HepG2 (cell line): Measurements from ENCODE around the gene ADSS1. TPM values are rescaled to one million over a fixed set of nuclear protein-coding genes. Genes with fewer than 3 reads are reported as not detected.
A peak's percentile ranks its signal among the peaks of the same experiment; 100 is the strongest.

ENCODE experiments used
- ARHGAP35 ChIP-seq: sonication (generic); formaldehyde crosslinking; IDR thresholded peaks from 2 replicates; pipeline ENCODE4 v1.9.0; 2022; ENCODE audit warnings: mild to moderate bottlenecking, inconsistent platforms, moderate library complexity, missing genetic modification reagents, borderline replicate concordance
- ARNT2 ChIP-seq: sonication (generic); formaldehyde crosslinking; IDR thresholded peaks from 2 replicates; pipeline ENCODE4 v1.8.0; 2022; ENCODE audit warnings: mild to moderate bottlenecking, low read depth, missing genetic modification reagents, moderate library complexity
- FOXJ3 ChIP-seq: sonication (generic); formaldehyde crosslinking; IDR thresholded peaks from 2 replicates; pipeline ENCODE4 v1.4.0; 2020; ENCODE audit warnings: missing genetic modification reagents, mild to moderate bottlenecking, borderline replicate concordance
- GFI1 ChIP-seq: sonication (generic); formaldehyde crosslinking; IDR thresholded peaks from 2 replicates; pipeline ENCODE4 v1.5.0; 2020; ENCODE audit warnings: missing genetic modification reagents, mild to moderate bottlenecking, borderline replicate concordance
- HNF4A ChIP-seq: sonication (generic); formaldehyde crosslinking; IDR thresholded peaks from 2 replicates; pipeline ENCODE4 v1.4.0; 2020; ENCODE audit warnings: missing genetic modification reagents
- MATR3 ChIP-seq: sonication (generic); formaldehyde crosslinking; IDR thresholded peaks from 2 replicates; pipeline ENCODE4 v1.4.0; 2020; ENCODE audit warnings: missing genetic modification reagents
- NPAS2 ChIP-seq: sonication (generic); formaldehyde crosslinking; IDR thresholded peaks from 2 replicates; pipeline ENCODE4 v1.8.0; 2022; ENCODE audit warnings: mild to moderate bottlenecking, missing genetic modification reagents, borderline replicate concordance
- RBAK ChIP-seq: sonication (generic); formaldehyde crosslinking; IDR thresholded peaks from 2 replicates; pipeline ENCODE4 v1.5.1; 2020; ENCODE audit warnings: mild to moderate bottlenecking, missing genetic modification reagents
- SMYD3 ChIP-seq: sonication (generic); formaldehyde crosslinking; IDR thresholded peaks from 2 replicates; pipeline ENCODE4 v1.8.1; 2023; ENCODE audit warnings: mild to moderate bottlenecking, missing genetic modification reagents
- ZKSCAN8 ChIP-seq: IDR thresholded peaks from 2 replicates; pipeline ENCODE4 v1.6.1; 2016; ENCODE audit warnings: borderline replicate concordance, missing genetic modification reagents, missing compliant biosample characterization
- ZNF552 ChIP-seq: sonication (generic); formaldehyde crosslinking; IDR thresholded peaks from 2 replicates; pipeline ENCODE4 v1.9.0; 2022; ENCODE audit warnings: missing genetic modification reagents, mild to moderate bottlenecking, borderline replicate concordance
- ZNF737 ChIP-seq: sonication (generic); formaldehyde crosslinking; IDR thresholded peaks from 2 replicates; pipeline ENCODE4 v1.5.0; 2020; ENCODE audit warnings: missing genetic modification reagents, mild to moderate bottlenecking, borderline replicate concordance
- ZSCAN9 ChIP-seq: IDR thresholded peaks from 2 replicates; pipeline ENCODE4 v1.6.1; 2016; ENCODE audit warnings: borderline replicate concordance
- polyA plus RNA-seq, 8 experiments: library from polyadenylated mRNA; depleted of rRNA in 3 of 8; stranded (reverse) in 7 of 8; unstranded in 1 of 8; fragments of >200 nt; fragmentation: Illumina TruSeq in 4 of 8; extraction: Trizol in 4 of 8; gene quantifications; 2 replicates each; pipeline versions ENCODE4 v1.2.1 to v1.2.3, GENCODE V29; 2011 to 2016; ENCODE audit warnings: low read depth in 4 of 8, missing spikeins in 1 of 8, mixed read lengths in 1 of 8; ENCODE audit not compliant: insufficient read depth in 1 of 8
- total RNA-seq, 5 experiments: library from RNA; depleted of rRNA; stranded (reverse); fragments of >200 nt; fragmentation: Illumina TruSeq; extraction: Trizol; gene quantifications; 2 replicates each; pipeline ENCODE4 v1.2.3, GENCODE V29; 2016; ENCODE audit warnings: low read depth in 1 of 5
- TF ChIP-seq, protein P1 (sequence below): sonication (generic); formaldehyde crosslinking; IDR thresholded peaks from 2 replicates; pipeline ENCODE4 v1.4.0; 2020; ENCODE audit warnings: missing genetic modification reagents, borderline replicate concordance
- TF ChIP-seq, protein P2 (sequence below): sonication (generic); formaldehyde crosslinking; IDR thresholded peaks from 2 replicates; pipeline ENCODE4 v1.4.0; 2020; ENCODE audit warnings: missing genetic modification reagents
- TF ChIP-seq, protein P3 (sequence below): sonication (generic); formaldehyde crosslinking; IDR thresholded peaks from 2 replicates; pipeline ENCODE4 v1.4.0; 2020; ENCODE audit warnings: missing genetic modification reagents
- TF ChIP-seq, protein P4 (sequence below): sonication (generic); formaldehyde crosslinking; IDR thresholded peaks from 2 replicates; pipeline ENCODE4 v1.5.1; 2020; ENCODE audit warnings: mild to moderate bottlenecking, missing genetic modification reagents, moderate library complexity
- TF ChIP-seq, protein P5 (sequence below): sonication (generic); formaldehyde crosslinking; IDR thresholded peaks from 2 replicates; pipeline ENCODE4 v1.5.0; 2020; ENCODE audit warnings: mild to moderate bottlenecking, missing genetic modification reagents

Gene ADSS1
- total and polyA plus RNA-seq, 2 of the 13 experiments (the other 11 are each of a cell fraction or from before 2014, with no cell fraction given), result 1.0 to 36.7 TPM

DNA sequence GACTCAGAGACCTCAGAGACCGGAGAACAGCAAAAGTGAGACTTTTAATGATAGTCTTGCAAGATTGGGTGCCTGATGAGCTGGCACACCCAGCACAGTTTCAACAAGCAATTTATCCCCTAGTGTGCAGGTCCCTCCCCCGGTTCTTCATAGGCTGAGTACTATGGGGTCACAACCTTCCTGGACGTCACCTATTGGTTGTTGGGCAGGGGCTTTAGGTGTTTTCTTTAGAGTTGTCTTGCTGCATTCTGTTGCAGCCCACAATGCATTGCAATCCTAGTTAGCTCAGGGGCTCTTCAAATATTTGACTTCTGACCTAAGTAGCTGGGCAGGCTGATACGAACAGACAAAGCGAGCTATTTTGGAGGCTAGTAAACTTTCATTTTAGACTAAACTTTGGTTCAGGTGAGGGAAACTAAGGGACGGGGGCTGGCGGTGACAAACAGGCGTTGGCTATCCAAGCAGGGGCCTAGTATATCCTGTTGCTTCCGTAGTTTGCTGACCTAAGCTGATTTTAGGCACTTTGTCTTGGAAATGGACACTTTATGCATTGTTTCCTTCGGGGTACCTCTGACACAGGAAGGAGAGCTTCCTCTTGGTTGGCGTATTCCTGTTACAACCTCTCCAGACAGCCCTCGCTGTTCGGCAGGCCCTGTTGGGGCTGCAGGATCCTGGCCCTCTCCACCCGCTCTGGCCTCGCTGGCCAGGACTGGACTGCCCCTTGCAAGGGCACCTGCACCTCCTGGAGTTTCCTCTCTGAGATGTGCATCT is 43.0 kb downstream of the ADSS1 start (continued):
- TF ChIP-seq, protein P1, sequence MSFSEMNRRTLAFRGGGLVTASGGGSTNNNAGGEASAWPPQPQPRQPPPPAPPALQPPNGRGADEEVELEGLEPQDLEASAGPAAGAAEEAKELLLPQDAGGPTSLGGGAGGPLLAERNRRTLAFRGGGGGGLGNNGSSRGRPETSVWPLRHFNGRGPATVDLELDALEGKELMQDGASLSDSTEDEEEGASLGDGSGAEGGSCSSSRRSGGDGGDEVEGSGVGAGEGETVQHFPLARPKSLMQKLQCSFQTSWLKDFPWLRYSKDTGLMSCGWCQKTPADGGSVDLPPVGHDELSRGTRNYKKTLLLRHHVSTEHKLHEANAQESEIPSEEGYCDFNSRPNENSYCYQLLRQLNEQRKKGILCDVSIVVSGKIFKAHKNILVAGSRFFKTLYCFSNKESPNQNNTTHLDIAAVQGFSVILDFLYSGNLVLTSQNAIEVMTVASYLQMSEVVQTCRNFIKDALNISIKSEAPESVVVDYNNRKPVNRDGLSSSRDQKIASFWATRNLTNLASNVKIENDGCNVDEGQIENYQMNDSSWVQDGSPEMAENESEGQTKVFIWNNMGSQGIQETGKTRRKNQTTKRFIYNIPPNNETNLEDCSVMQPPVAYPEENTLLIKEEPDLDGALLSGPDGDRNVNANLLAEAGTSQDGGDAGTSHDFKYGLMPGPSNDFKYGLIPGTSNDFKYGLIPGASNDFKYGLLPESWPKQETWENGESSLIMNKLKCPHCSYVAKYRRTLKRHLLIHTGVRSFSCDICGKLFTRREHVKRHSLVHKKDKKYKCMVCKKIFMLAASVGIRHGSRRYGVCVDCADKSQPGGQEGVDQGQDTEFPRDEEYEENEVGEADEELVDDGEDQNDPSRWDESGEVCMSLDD (CRISPR knock-in tag), result no peak; the same call in 1 of the 2 replicates
- peak; percentile 70; the same call in 1 of the 2 replicates for TF ChIP-seq ZSCAN9 (CRISPR knock-in tag)
- 0 out of 2 replicates have a peak, but pooled peaks have one; percentile 54 for TF ChIP-seq ZKSCAN8 (CRISPR knock-in tag)
- TF ChIP-seq ARHGAP35 (CRISPR knock-in tag), result no peak
- TF ChIP-seq, protein P2, sequence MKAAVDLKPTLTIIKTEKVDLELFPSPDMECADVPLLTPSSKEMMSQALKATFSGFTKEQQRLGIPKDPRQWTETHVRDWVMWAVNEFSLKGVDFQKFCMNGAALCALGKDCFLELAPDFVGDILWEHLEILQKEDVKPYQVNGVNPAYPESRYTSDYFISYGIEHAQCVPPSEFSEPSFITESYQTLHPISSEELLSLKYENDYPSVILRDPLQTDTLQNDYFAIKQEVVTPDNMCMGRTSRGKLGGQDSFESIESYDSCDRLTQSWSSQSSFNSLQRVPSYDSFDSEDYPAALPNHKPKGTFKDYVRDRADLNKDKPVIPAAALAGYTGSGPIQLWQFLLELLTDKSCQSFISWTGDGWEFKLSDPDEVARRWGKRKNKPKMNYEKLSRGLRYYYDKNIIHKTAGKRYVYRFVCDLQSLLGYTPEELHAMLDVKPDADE, result no peak
- TF ChIP-seq GFI1 (CRISPR knock-in tag), result no peak
- no peak for TF ChIP-seq FOXJ3
- TF ChIP-seq ZNF737 (CRISPR knock-in tag), result no peak
- no peak for TF ChIP-seq RBAK
- no peak for TF ChIP-seq MATR3
- TF ChIP-seq, protein P3, sequence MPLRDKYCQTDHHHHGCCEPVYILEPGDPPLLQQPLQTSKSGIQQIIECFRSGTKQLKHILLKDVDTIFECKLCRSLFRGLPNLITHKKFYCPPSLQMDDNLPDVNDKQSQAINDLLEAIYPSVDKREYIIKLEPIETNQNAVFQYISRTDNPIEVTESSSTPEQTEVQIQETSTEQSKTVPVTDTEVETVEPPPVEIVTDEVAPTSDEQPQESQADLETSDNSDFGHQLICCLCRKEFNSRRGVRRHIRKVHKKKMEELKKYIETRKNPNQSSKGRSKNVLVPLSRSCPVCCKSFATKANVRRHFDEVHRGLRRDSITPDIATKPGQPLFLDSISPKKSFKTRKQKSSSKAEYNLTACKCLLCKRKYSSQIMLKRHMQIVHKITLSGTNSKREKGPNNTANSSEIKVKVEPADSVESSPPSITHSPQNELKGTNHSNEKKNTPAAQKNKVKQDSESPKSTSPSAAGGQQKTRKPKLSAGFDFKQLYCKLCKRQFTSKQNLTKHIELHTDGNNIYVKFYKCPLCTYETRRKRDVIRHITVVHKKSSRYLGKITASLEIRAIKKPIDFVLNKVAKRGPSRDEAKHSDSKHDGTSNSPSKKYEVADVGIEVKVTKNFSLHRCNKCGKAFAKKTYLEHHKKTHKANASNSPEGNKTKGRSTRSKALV, result no peak
- peak; percentile 58; the same call in 1 of the 2 replicates for TF ChIP-seq ARNT2 (CRISPR knock-in tag)
- TF ChIP-seq ZNF552 (CRISPR knock-in tag), result no peak
- TF ChIP-seq, protein P4, sequence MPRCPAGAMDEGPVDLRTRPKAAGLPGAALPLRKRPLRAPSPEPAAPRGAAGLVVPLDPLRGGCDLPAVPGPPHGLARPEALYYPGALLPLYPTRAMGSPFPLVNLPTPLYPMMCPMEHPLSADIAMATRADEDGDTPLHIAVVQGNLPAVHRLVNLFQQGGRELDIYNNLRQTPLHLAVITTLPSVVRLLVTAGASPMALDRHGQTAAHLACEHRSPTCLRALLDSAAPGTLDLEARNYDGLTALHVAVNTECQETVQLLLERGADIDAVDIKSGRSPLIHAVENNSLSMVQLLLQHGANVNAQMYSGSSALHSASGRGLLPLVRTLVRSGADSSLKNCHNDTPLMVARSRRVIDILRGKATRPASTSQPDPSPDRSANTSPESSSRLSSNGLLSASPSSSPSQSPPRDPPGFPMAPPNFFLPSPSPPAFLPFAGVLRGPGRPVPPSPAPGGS (CRISPR knock-in tag), result no peak; the same call in 1 of the 2 replicates
- no peak for TF ChIP-seq HNF4A (CRISPR knock-in tag)
- TF ChIP-seq SMYD3 (CRISPR knock-in tag), result peak; percentile 67; the same call in 1 of the 2 replicates
- no peak for TF ChIP-seq NPAS2 (CRISPR knock-in tag)
- TF ChIP-seq, protein P5, sequence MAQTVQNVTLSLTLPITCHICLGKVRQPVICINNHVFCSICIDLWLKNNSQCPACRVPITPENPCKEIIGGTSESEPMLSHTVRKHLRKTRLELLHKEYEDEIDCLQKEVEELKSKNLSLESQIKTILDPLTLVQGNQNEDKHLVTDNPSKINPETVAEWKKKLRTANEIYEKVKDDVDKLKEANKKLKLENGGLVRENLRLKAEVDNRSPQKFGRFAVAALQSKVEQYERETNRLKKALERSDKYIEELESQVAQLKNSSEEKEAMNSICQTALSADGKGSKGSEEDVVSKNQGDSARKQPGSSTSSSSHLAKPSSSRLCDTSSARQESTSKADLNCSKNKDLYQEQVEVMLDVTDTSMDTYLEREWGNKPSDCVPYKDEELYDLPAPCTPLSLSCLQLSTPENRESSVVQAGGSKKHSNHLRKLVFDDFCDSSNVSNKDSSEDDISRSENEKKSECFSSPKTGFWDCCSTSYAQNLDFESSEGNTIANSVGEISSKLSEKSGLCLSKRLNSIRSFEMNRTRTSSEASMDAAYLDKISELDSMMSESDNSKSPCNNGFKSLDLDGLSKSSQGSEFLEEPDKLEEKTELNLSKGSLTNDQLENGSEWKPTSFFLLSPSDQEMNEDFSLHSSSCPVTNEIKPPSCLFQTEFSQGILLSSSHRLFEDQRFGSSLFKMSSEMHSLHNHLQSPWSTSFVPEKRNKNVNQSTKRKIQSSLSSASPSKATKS, result no peak
